ENCODE data around the gene MAN2B2. TPM values are rescaled to one million over a fixed set of nuclear protein-coding genes. Genes with fewer than 3 reads are reported as not detected.
A peak's percentile ranks its signal among the peaks of the same experiment; 100 is the strongest.

Gene MAN2B2
- total RNA-seq, 3 donors from 2014 or later = 18.7 to 49.8 (median 19.6) TPM

DNA sequence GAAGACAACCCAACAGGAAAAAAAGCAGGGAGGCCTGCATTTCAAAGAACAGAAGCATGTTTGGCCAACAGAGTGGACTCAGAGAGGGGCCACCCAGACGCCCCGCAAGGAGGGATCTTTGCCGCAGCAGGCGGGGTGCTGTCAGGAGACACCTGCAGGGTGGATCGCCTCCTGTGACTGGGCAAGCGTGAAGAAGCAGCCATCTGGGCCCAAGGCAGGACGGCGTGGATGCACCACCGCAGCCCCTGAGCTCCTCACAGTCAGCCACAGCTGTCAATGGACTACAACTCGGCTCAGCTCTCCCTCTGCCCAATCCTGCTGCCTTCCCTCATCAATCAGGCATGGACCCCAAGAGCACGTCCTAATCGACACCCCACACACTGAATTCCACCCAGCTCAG, 32.0 kb upstream of the MAN2B2 start:
- Histone ChIP-seq H3K4me1 (no peaks in the 10 kb centered on the region), H3K27me3 (peaks cover 0 to 51% of the 10 kb centered on the region in 2 donors), H3K27ac (no peak overlapping the region), H3K9me3 (peaks cover 10 to 17% of the 10 kb centered on the region in 2 donors), H3K4me3 (no peak overlapping the region), H3K36me3 (no peaks in the 10 kb centered on the region)
- intact Hi-C loops (cut with DNase I; ENCODE audit: low total_unique reads) = no loop called here
- no peak for TF ChIP-seq POLR2AphosphoS5 (IDR thresholded peaks at IDR 0.05)
- no peak for DNase-seq (ENCODE audit: low spot score in 2 of 2)

DNA sequence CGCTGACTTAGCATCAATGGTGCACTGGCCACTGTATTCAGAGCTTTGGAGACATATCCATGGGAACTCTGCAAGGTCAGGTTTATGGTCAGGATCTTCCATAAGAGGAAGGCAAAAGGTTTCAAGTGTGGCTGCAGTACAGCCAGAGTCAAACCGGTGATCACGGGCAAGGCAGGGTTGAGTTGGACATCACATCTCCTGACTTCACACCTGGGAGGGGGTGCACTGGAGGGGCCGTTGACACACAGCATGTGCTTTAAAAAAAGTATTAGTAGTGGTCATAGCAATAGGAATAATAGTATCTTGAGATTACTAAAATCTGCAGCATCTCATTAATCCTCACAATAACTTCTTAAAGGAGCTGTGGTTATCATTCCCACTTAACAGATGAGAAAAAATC, 28.9 kb upstream of the MAN2B2 start:
- intact Hi-C loops (cut with DNase I; ENCODE audit: low total_unique reads) = loop anchor here (5.0 kb wide), 1 partner anchor 1604 kb away; no protein-coding TSS in a partner anchor
- no peak overlapping the region for H3K4me3 ChIP-seq
- TF ChIP-seq POLR2A (IDR thresholded peaks at IDR 0.05) (no peak), POLR2AphosphoS5 (IDR thresholded peaks at IDR 0.05) (no peak)
- TF ChIP-seq, protein P1, sequence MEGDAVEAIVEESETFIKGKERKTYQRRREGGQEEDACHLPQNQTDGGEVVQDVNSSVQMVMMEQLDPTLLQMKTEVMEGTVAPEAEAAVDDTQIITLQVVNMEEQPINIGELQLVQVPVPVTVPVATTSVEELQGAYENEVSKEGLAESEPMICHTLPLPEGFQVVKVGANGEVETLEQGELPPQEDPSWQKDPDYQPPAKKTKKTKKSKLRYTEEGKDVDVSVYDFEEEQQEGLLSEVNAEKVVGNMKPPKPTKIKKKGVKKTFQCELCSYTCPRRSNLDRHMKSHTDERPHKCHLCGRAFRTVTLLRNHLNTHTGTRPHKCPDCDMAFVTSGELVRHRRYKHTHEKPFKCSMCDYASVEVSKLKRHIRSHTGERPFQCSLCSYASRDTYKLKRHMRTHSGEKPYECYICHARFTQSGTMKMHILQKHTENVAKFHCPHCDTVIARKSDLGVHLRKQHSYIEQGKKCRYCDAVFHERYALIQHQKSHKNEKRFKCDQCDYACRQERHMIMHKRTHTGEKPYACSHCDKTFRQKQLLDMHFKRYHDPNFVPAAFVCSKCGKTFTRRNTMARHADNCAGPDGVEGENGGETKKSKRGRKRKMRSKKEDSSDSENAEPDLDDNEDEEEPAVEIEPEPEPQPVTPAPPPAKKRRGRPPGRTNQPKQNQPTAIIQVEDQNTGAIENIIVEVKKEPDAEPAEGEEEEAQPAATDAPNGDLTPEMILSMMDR (IDR thresholded peaks at IDR 0.05) = no peak

DNA sequence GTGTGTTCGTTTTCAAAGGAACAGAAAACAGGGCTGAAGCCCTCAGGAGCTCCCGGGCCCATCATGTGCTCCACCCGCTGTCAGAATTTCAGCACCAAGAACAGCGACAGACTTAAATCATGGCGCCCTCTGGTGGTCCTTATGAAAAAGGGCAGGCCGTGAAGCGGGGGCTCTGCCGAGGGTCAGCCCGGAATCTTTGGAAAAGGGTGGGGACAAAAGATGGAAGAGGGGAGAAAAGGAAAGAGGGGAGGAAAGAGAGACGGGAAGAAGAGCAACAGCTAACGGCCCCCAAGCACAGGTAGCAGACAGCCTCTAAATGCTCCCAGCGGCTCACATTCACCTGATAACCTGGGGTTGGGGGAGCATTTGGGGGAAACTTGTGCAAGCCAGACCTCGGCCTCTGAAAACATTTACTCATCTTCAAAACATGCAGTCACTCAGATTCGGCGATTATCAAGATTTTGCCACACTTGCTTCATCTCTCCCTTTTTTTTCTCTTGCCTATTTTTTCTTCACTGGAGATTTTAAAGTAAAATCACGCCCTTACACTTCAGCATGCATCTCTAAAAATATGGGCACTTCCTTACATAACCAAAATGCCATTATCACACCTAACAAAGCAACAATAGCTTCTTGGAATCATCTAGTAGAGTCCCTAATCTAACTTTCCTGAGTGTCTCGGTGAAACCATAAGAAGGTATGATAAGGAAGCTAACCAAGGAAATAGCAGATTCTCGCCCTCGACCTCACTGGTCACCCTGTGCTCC, 28.1 kb upstream of the MAN2B2 start:
- Histone ChIP-seq H3K36me3 (no peaks in the 10 kb centered on the region), H3K4me3 (no peak overlapping the region), H3K4me1 (no peaks in the 10 kb centered on the region), H3K27ac (no peak overlapping the region), H3K9me3 (peaks cover 6% of the 10 kb centered on the region in 2 donors), H3K27me3 (peaks cover 0 to 41% of the 10 kb centered on the region in 2 donors)
- intact Hi-C loops (cut with DNase I; ENCODE audit: low total_unique reads) = loop anchor here (5.0 kb wide), 1 partner anchor 1605 kb away; no protein-coding TSS in a partner anchor
- DNase-seq (ENCODE audit: low spot score in 2 of 2) = no peak
- TF ChIP-seq POLR2AphosphoS5 (IDR thresholded peaks at IDR 0.05) (no peak), POLR2A (IDR thresholded peaks at IDR 0.05) (no peak)
- TF ChIP-seq, protein P1 (IDR thresholded peaks at IDR 0.05) = peak in 2 of 3 donors; percentile 63 to 65

More for the DNA sequence above, 28.9 kb upstream of the MAN2B2 start:
- peaks cover 0 to 40% of the 10 kb centered on the region in 2 donors for H3K27me3 ChIP-seq
- H3K27ac ChIP-seq = no peak overlapping the region
- H3K4me1 ChIP-seq = no peaks in the 10 kb centered on the region
- no peaks in the 10 kb centered on the region for H3K36me3 ChIP-seq
- no peak for DNase-seq (ENCODE audit: low spot score in 2 of 2)
- H3K9me3 ChIP-seq = peaks cover 3 to 4% of the 10 kb centered on the region in 2 donors

DNA sequence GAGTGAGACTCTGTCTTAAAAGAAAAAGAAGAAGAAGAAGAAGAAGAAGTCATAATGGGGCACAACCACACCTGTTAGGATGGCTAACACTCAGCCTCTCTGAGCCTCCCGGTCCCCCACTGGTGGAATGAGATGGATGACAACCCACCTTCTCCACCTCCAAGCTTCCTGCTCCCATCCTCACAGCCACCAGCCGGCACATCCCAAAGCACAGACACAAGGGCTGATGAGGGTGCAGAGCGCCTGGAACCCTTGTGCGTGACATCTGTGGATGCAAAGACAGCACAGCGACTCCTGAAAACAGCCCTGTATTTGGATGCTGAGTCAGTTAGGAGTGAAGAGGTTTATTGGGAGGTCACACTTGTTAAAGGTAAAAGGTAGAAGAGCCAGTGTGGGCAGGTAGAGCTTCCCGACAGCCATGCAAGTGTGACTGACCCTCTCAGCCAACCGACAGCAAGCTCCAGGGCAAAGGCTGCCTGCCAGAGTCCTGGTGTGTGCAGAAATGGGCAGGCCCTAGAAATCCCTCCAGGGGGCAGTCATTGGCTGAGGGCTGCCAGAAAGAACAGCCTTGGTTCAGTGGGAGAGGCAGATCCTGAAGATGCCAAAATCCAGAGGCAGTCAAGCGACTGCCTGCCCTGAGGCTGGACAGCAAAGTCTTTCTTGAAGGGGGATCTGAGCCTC, 26.6 kb upstream of the MAN2B2 start:
- Histone ChIP-seq H3K27ac (no peak overlapping the region), H3K9me3 (peaks cover 6 to 9% of the 10 kb centered on the region in 2 donors), H3K27me3 (peaks cover 0 to 49% of the 10 kb centered on the region in 2 donors), H3K4me1 (no peaks in the 10 kb centered on the region), H3K4me3 (no peak overlapping the region), H3K36me3 (no peaks in the 10 kb centered on the region)
- TF ChIP-seq, protein P1 (IDR thresholded peaks at IDR 0.05) = no peak
- TF ChIP-seq POLR2A (IDR thresholded peaks at IDR 0.05) (no peak), POLR2AphosphoS5 (IDR thresholded peaks at IDR 0.05) (no peak)
- intact Hi-C loops (cut with DNase I; ENCODE audit: low total_unique reads) = loop anchor here (5.0 kb wide), 1 partner anchor 1606 kb away; no protein-coding TSS in a partner anchor
- no peak for DNase-seq (ENCODE audit: low spot score in 2 of 2)

DNA sequence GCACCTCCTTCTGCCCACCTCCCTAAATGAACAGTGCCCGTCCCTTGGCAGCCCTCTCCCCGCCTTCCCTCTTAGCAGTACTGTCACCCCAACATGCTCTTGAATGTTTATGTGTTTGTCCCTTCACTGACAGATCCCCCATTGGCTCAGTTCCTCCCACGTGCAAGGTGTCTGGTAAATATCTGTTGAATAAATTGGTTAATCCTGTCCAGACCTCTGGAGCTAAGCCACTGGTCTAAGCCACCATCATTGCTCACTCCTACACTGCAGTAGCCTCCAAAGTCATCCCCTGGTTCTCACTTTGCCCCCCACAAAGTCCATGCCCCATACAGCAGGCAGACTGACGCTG, 26.1 kb upstream of the MAN2B2 start:
- no peak overlapping the region for H3K27ac ChIP-seq
- TF ChIP-seq, protein P1 (IDR thresholded peaks at IDR 0.05) = no peak
- no peak for TF ChIP-seq POLR2AphosphoS5 (IDR thresholded peaks at IDR 0.05)
- TF ChIP-seq POLR2A (IDR thresholded peaks at IDR 0.05) = no peak
- peaks cover 6 to 9% of the 10 kb centered on the region in 2 donors for H3K9me3 ChIP-seq
- no peaks in the 10 kb centered on the region for H3K36me3 ChIP-seq
- no peaks in the 10 kb centered on the region for H3K4me1 ChIP-seq
- H3K4me3 ChIP-seq = no peak overlapping the region
- no peak for DNase-seq (ENCODE audit: low spot score in 2 of 2)
- intact Hi-C loops (cut with DNase I; ENCODE audit: low total_unique reads) = loop anchor here (5.0 kb wide), 1 partner anchor 1607 kb away; no protein-coding TSS in a partner anchor
- H3K27me3 ChIP-seq = peaks cover 0 to 48% of the 10 kb centered on the region in 2 donors

Data from breast epithelium (tissue), 4 donors.